ENCODE data around the gene ENG.

GRCh38 chr9:127773272-127773671 is 81.2 kb downstream of the ENG start:
- TF ChIP-seq CTCF (IDR thresholded peaks at IDR 0.05 in 8 of 11, conservative IDR thresholded peaks at IDR 0.05 in 3 of 11) (no peak), POLR2AphosphoS5 (IDR thresholded peaks at IDR 0.05) (no peak)
